GM21786 (cell line): ENCODE measurements around the gene SLC8A2.
"Not testable (repeated sequence)": the region's sequence is repeated elsewhere in the genome, so short reads cannot be mapped to it uniquely, and the experiment has no call there.

ENCODE experiments used
- ATAC-seq: cut with Tn5 transposase; IDR thresholded peaks from one replicate; pipeline ENCODE4 v1.9.1; 2021; ENCODE audit not compliant: unreplicated experiment

The SLC8A2 gene

GRCh38 chr19:47383890-47384289, 87.8 kb downstream of the SLC8A2 start:
- ATAC-seq = not testable (repeated sequence)

- no peak for ATAC-seq
Measured at GRCh38 chr19:47381653-47382279, 89.9 kb downstream of the SLC8A2 start.

- ATAC-seq = no peak
Measured at GRCh38 chr19:47381121-47381520, 90.6 kb downstream of the SLC8A2 start.

- ATAC-seq = no peak
Measured at GRCh38 chr19:47380559-47380958, 91.1 kb downstream of the SLC8A2 start.

- no peak for ATAC-seq
Measured at GRCh38 chr19:47379381-47379938, 92.2 kb downstream of the SLC8A2 start.

- no peak for ATAC-seq
Measured at GRCh38 chr19:47378246-47378645, 93.4 kb downstream of the SLC8A2 start.
